GM08714 (cell line): ENCODE results near the gene RREB1.

Source experiments
- H3K4me3 ChIP-seq: fragments of 200-500 bp; sonication (Bioruptor generic); 2 replicates; pipeline ENCODE4 v1.5.1; 2014; ENCODE audit warnings: mild to moderate bottlenecking, low read length, inconsistent platforms
- ZNF274 ChIP-seq: IDR thresholded peaks from 2 replicates; pipeline ENCODE4 v1.6.1; 2012; ENCODE audit warnings: mild to moderate bottlenecking, low read depth, low read length

The RREB1 gene

GRCh38 chr6:7164536-7165001 is 56.8 kb downstream of the RREB1 start:
- no peak for TF ChIP-seq ZNF274
- H3K4me3 ChIP-seq: no peak overlapping the region

GRCh38 chr6:7165002-7165889 is 57.5 kb downstream of the RREB1 start:
- H3K4me3 ChIP-seq: no peak overlapping the region
- no peak for TF ChIP-seq ZNF274

- H3K4me3 ChIP-seq: no peak overlapping the region
- no peak for TF ChIP-seq ZNF274
These were observed 58.1 kb downstream of the RREB1 start for GRCh38 chr6:7165890-7166267.

- no peak for TF ChIP-seq ZNF274
These were observed 58.9 kb downstream of the RREB1 start for GRCh38 chr6:7166410-7167293.

GRCh38 chr6:7169296-7169721 is 61.5 kb downstream of the RREB1 start:
- H3K4me3 ChIP-seq: no peak overlapping the region
- TF ChIP-seq ZNF274: no peak

More at GRCh38 chr6:7166410-7167293, 58.9 kb downstream of the RREB1 start:
- H3K4me3 ChIP-seq: no peak overlapping the region

GRCh38 chr6:7170117-7170732 is 62.5 kb downstream of the RREB1 start:
- no peak overlapping the region for H3K4me3 ChIP-seq
- TF ChIP-seq ZNF274: no peak

GRCh38 chr6:7171119-7171518 is 63.4 kb downstream of the RREB1 start:
- TF ChIP-seq ZNF274: no peak
- H3K4me3 ChIP-seq: no peak overlapping the region

- H3K4me3 ChIP-seq: no peak overlapping the region
- TF ChIP-seq ZNF274: no peak
These were observed 64.0 kb downstream of the RREB1 start for GRCh38 chr6:7171733-7172132.

DNA sequence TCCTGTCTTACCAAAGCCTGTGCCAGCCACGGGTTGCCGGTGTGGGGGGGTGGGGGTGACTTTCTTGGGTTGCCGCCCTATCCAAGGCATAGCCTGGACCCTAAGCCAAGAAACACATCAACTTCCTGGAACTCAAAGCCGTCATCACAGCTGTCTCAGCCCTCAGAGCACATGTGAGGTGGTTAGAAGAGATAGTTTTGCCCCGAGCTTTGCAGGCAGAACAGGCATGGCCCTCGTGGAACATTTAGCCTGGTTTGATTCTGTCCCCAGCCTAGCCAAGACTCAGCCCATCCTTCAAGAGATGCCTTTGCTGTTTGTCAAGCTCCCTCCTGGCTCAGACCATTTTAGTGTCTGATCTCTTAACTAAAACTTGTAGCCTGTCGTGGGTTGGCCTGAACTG is 64.9 kb downstream of the RREB1 start:
- no peak overlapping the region for H3K4me3 ChIP-seq
- TF ChIP-seq ZNF274: no peak

DNA sequence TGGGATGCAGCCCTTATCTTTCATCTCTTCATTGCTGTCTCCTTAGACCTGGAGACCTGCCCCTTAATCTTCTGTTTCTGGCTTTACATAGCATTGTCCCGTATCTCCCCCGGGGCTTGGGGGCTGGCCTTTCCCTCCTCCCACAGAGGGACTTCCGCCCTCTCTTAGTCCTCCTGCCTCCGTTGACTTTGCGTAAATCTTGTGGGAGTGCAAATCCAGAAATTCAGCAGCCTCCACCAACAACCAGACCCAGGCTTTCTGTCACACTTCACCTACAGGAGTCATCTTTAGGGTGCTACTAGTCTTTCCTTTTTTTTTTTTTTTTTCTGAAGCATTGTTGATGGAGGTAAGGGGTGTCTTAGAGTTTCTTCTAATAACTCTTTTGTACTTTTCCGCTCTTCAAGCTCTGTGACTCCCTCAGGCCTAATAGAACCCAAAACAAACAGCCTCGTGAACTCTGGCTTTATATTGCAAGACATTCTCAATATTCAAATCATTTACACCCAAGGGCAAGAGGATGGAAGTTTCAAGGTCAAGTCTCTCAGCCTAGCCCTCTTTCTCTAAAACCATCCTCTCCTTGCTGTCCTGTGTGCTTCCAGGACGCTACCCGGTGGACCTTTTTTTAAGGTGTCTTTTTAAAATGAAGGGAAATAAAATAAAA is 66.2 kb downstream of the RREB1 start:
- TF ChIP-seq ZNF274: no peak
- no peak overlapping the region for H3K4me3 ChIP-seq

- no peak for TF ChIP-seq ZNF274
- no peak overlapping the region for H3K4me3 ChIP-seq
These were observed 67.7 kb downstream of the RREB1 start for GRCh38 chr6:7175462-7175861.

GRCh38 chr6:7176208-7176607 is 68.4 kb downstream of the RREB1 start:
- TF ChIP-seq ZNF274: no peak
- no peak overlapping the region for H3K4me3 ChIP-seq

GRCh38 chr6:7178280-7178679 is 70.5 kb downstream of the RREB1 start:
- TF ChIP-seq ZNF274: no peak
- H3K4me3 ChIP-seq: no peak overlapping the region

DNA sequence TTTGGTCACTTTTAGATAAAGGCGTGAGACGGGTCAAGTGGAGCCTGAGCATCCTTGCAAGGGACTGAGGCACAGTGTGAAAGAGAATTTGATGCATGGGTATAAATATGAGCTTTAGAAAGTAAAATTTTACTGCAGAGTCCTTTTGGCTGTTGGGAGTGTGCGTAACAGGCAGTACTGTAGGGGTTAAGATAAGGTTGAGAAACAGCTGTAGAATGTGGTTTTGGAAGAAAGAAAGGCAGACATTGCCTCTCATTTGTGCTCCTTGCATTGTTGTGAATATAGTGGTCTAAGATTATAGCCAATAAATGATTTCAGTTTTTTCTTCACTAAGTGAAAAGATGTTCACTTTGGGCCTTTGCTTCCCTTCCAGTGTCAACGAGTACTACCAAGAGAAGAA is 73.0 kb downstream of the RREB1 start:
- TF ChIP-seq ZNF274: no peak
- no peak overlapping the region for H3K4me3 ChIP-seq

DNA sequence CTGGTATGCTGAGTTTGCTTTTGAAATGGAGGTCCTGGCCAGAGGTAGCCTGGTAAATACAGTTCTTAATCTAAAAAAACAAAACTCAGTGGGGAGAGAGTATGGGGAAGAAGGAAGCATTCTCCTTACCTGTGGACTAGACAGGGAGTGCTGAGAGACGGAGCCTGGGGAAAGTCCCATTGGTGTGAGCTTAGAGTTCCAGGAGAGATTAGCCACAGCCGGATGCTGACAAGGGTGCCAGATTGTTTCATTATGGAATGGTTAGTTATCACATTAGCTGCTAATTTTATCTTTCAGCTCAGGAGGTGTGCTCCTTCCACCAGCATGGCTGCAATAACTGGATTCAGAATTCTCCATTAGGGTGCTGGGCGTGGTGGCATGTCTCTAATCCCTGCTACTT is 75.9 kb downstream of the RREB1 start:
- no peak overlapping the region for H3K4me3 ChIP-seq
- TF ChIP-seq ZNF274: no peak
